OCI-LY3 (cell line): Measurements from ENCODE around the gene SIX1.

Source experiments
- CTCF ChIP-seq: fragments of 200-600, 300-600 bp; sonication (generic); IDR thresholded peaks from 2 replicates; pipeline ENCODE4 v1.5.1; 2014; ENCODE audit warnings: antibody characterized with exemption, low read length, low read depth
- EZH2phosphoT487 ChIP-seq: fragments of 200-600 bp; shearing (Covaris generic); IDR thresholded peaks from 2 replicates; pipeline ENCODE4 v1.6.1; 2018; ENCODE audit warnings: antibody characterized with exemption, mixed run types, low read depth

- TF ChIP-seq CTCF, result peak; percentile 67
- TF ChIP-seq EZH2phosphoT487, result no peak
Observed at GRCh38 chr14:60656686-60657455, 7.6 kb upstream of the SIX1 start.
